PFSK-1 (cell line): ENCODE results near the gene TOP2B.

Source experiments
- POLR2AphosphoS5 ChIP-seq: IDR thresholded peaks from 2 replicates; pipeline ENCODE4 v1.6.1; 2012; ENCODE audit warnings: low read depth, mild to moderate bottlenecking, control low read depth, low read length, moderate library complexity
- REST ChIP-seq, 2 experiments: IDR thresholded peaks; 2 replicates each; pipeline versions ENCODE4 v1.6.1 to v1.8.0; 2011 to 2012; ENCODE audit warnings: low read depth in 2 of 2, low read length in 2 of 2, control low read depth in 1 of 2, inconsistent platforms in 1 of 2, mild to moderate bottlenecking in 1 of 2, moderate library complexity in 1 of 2; ENCODE audit not compliant: insufficient read depth in 1 of 2

- TF ChIP-seq REST (IDR thresholded peaks at IDR 0.05; ENCODE audit: insufficient read depth in 1 of 2, low read depth in 2 of 2, low read length in 2 of 2) = no peak
- no peak for TF ChIP-seq POLR2AphosphoS5
These were observed 79.1 kb downstream of the TOP2B start for GRCh38 chr3:25585361-25586166.
